Left ventricle myocardium inferior (tissue), 1 donor: Measurements from ENCODE around the gene ZNF620. TPM values are rescaled to one million over a fixed set of nuclear protein-coding genes. Genes with fewer than 3 reads are reported as not detected.
"Not testable (repeated sequence)": the region's sequence is repeated elsewhere in the genome, so short reads cannot be mapped to it uniquely, and the experiment has no call there.

Source experiments
- DNase-seq: peaks from one replicate; pipeline ENCODE4 v3.0.0-alpha.2; 2020
- H3K27ac ChIP-seq: fragments of 200-600 bp; replicated peaks from 2 replicates; pipeline ENCODE4 v1.8.0; 2021
- H3K27me3 ChIP-seq: fragments of 200-600 bp; 2 replicates; pipeline ENCODE4 v1.8.0; 2021; ENCODE audit warnings: low read depth
- H3K36me3 ChIP-seq: fragments of 200-600 bp; 2 replicates; pipeline ENCODE4 v1.8.0; 2021
- H3K4me1 ChIP-seq: fragments of 200-600 bp; 2 replicates; pipeline ENCODE4 v1.8.0; 2021
- H3K4me3 ChIP-seq: fragments of 200-600 bp; 2 replicates; pipeline ENCODE4 v1.8.0; 2021; ENCODE audit warnings: mild to moderate bottlenecking, moderate library complexity
- H3K9me3 ChIP-seq: fragments of 200-600 bp; replicated peaks from 2 replicates; pipeline ENCODE4 v1.8.0; 2021
- CTCF ChIP-seq: fragments of 200-600 bp; IDR thresholded peaks from 2 replicates; pipeline ENCODE4 v1.8.0; 2021; ENCODE audit warnings: antibody characterized with exemption, mild to moderate bottlenecking, borderline replicate concordance
- intact Hi-C: fragments of 100-400 bp; cut with micrococcal nuclease; formaldehyde crosslinking; loops from one replicate; pipeline ENCODE4 v1.11.0; 2022
- total RNA-seq: library from RNA; stranded (reverse); fragmentation: NEBNext Ultra II Directional; extraction: Animal tissue kit (Norgen Biotek cat#: 25700); gene quantifications from one replicate; pipeline ENCODE4 v1.2.1, GENCODE V29; 2021
- donor health status: DM: no; HTN: yes; CAD: no; lungs with severe emphysema.

ZNF620 gene
- total RNA-seq, 1 donor from 2014 or later, result 2.3 TPM

GRCh38 chr3:40461161-40461560, 44.7 kb upstream of the ZNF620 start:
- peaks cover 31% of the 10 kb centered on the region for H3K4me1 ChIP-seq
- intact Hi-C loops, result no loop called here
- TF ChIP-seq CTCF, result no peak
- H3K27me3 ChIP-seq, result no peaks in the 10 kb centered on the region
- H3K9me3 ChIP-seq, result no peaks in the 10 kb centered on the region
- peaks cover 66% of the 10 kb centered on the region for H3K36me3 ChIP-seq
- no peak overlapping the region for H3K4me3 ChIP-seq
- no peak for DNase-seq
- no peak overlapping the region for H3K27ac ChIP-seq

GRCh38 chr3:40462838-40463237, 43.0 kb upstream of the ZNF620 start:
- H3K27me3 ChIP-seq, intact Hi-C loops, DNase-seq, H3K27ac ChIP-seq, H3K4me3 ChIP-seq, H3K9me3 ChIP-seq: not testable (repeated sequence)
- Histone ChIP-seq H3K36me3 (peaks cover 66% of the 10 kb centered on the region), H3K4me1 (peaks cover 16% of the 10 kb centered on the region)

- no peak for TF ChIP-seq CTCF
- peaks cover 60% of the 10 kb centered on the region for H3K36me3 ChIP-seq
- H3K9me3 ChIP-seq, result no peaks in the 10 kb centered on the region
- no peak overlapping the region for H3K4me3 ChIP-seq
- intact Hi-C loops, result no loop called here
- no peaks in the 10 kb centered on the region for H3K27me3 ChIP-seq
- no peak overlapping the region for H3K27ac ChIP-seq
- no peak for DNase-seq
- peaks cover 9% of the 10 kb centered on the region for H3K4me1 ChIP-seq
Measured at GRCh38 chr3:40463579-40463978, 42.3 kb upstream of the ZNF620 start.

GRCh38 chr3:40464339-40465110, 41.3 kb upstream of the ZNF620 start:
- no peaks in the 10 kb centered on the region for H3K4me1 ChIP-seq
- H3K27me3 ChIP-seq, result no peaks in the 10 kb centered on the region
- no peaks in the 10 kb centered on the region for H3K9me3 ChIP-seq
- H3K4me3 ChIP-seq, result no peak overlapping the region
- intact Hi-C loops, result no loop called here
- H3K27ac ChIP-seq, result no peak overlapping the region
- TF ChIP-seq CTCF, result no peak
- DNase-seq, result no peak
- H3K36me3 ChIP-seq, result peaks cover 51% of the 10 kb centered on the region

- DNase-seq, result no peak
- Histone ChIP-seq H3K36me3 (peaks cover 47% of the 10 kb centered on the region), H3K4me1 (no peaks in the 10 kb centered on the region), H3K27me3 (no peaks in the 10 kb centered on the region), H3K9me3 (no peaks in the 10 kb centered on the region), H3K27ac (no peak overlapping the region), H3K4me3 (no peak overlapping the region)
- TF ChIP-seq CTCF, result no peak
- intact Hi-C loops, result no loop called here
Measured at GRCh38 chr3:40465111-40465407, 40.8 kb upstream of the ZNF620 start.

GRCh38 chr3:40465456-40465855, 40.4 kb upstream of the ZNF620 start:
- no peaks in the 10 kb centered on the region for H3K27me3 ChIP-seq
- no peak overlapping the region for H3K4me3 ChIP-seq
- H3K4me1 ChIP-seq, result no peaks in the 10 kb centered on the region
- no peaks in the 10 kb centered on the region for H3K9me3 ChIP-seq
- DNase-seq, result no peak
- H3K27ac ChIP-seq, result no peak overlapping the region
- peaks cover 43% of the 10 kb centered on the region for H3K36me3 ChIP-seq
- intact Hi-C loops, result no loop called here
- TF ChIP-seq CTCF, result no peak
